ENCODE data around the gene C16orf90.

The C16orf90 gene

GRCh38 chr16:3495176-3495575, at the start of gene C16orf90:
TSS of gene C16orf90 (minus strand) at chr16:3495489. CDS start at chr16:3495421, 68 bp downstream.
- DNase-seq (ENCODE audit: low read depth in 1 of 2, low spot score in 1 of 2): no peak

GRCh38 chr16:3542601-3543373, 47.5 kb upstream of the C16orf90 start:
- no peak for DNase-seq (ENCODE audit: low read depth in 1 of 2, low spot score in 1 of 2)

GRCh38 chr16:3541527-3542155, 46.4 kb upstream of the C16orf90 start:
- no peak for DNase-seq (ENCODE audit: low read depth in 1 of 2, low spot score in 1 of 2)

GRCh38 chr16:3538222-3538621, 42.9 kb upstream of the C16orf90 start:
- DNase-seq (ENCODE audit: low read depth in 1 of 2, low spot score in 1 of 2): no peak

- no peak for DNase-seq (ENCODE audit: low read depth in 1 of 2, low spot score in 1 of 2)
Measured at GRCh38 chr16:3536851-3537250, 41.6 kb upstream of the C16orf90 start.

GRCh38 chr16:3536271-3536731, 41.0 kb upstream of the C16orf90 start:
- no peak for DNase-seq (ENCODE audit: low read depth in 1 of 2, low spot score in 1 of 2)

GRCh38 chr16:3534126-3534525, 38.8 kb upstream of the C16orf90 start:
- DNase-seq (ENCODE audit: low read depth in 1 of 2, low spot score in 1 of 2): no peak

- DNase-seq (ENCODE audit: low read depth in 1 of 2, low spot score in 1 of 2): no peak
Measured at GRCh38 chr16:3532741-3533140, 37.5 kb upstream of the C16orf90 start.

- DNase-seq (ENCODE audit: low read depth in 1 of 2, low spot score in 1 of 2): no peak
Measured at GRCh38 chr16:3530371-3530914, 35.2 kb upstream of the C16orf90 start.

GRCh38 chr16:3529175-3529574, 33.9 kb upstream of the C16orf90 start:
- DNase-seq (ENCODE audit: low read depth in 1 of 2, low spot score in 1 of 2): no peak

- no peak for DNase-seq (ENCODE audit: low read depth in 1 of 2, low spot score in 1 of 2)
Measured at GRCh38 chr16:3528406-3528805, 33.1 kb upstream of the C16orf90 start.

GRCh38 chr16:3527216-3527829, 32.0 kb upstream of the C16orf90 start:
- peak in 1 of 2 donors; percentile 9 for DNase-seq (ENCODE audit: low read depth in 1 of 2, low spot score in 1 of 2)

GRCh38 chr16:3525951-3526350, 30.7 kb upstream of the C16orf90 start:
- DNase-seq (ENCODE audit: low read depth in 1 of 2, low spot score in 1 of 2): no peak

GRCh38 chr16:3523281-3523680, 28.0 kb upstream of the C16orf90 start:
- no peak for DNase-seq (ENCODE audit: low read depth in 1 of 2, low spot score in 1 of 2)

- DNase-seq (ENCODE audit: low read depth in 1 of 2, low spot score in 1 of 2): no peak
Measured at GRCh38 chr16:3520841-3521240, 25.6 kb upstream of the C16orf90 start.

GRCh38 chr16:3520413-3520812, 25.1 kb upstream of the C16orf90 start:
- DNase-seq (ENCODE audit: low read depth in 1 of 2, low spot score in 1 of 2): no peak

- no peak for DNase-seq (ENCODE audit: low read depth in 1 of 2, low spot score in 1 of 2)
Measured at GRCh38 chr16:3519581-3519980, 24.3 kb upstream of the C16orf90 start.

- DNase-seq (ENCODE audit: low read depth in 1 of 2, low spot score in 1 of 2): no peak
Measured at GRCh38 chr16:3518986-3519348, 23.7 kb upstream of the C16orf90 start.

GRCh38 chr16:3518292-3518985, 23.1 kb upstream of the C16orf90 start:
- no peak for DNase-seq (ENCODE audit: low read depth in 1 of 2, low spot score in 1 of 2)

GRCh38 chr16:3515897-3516296, 20.6 kb upstream of the C16orf90 start:
- no peak for DNase-seq (ENCODE audit: low read depth in 1 of 2, low spot score in 1 of 2)

GRCh38 chr16:3514621-3515020, 19.3 kb upstream of the C16orf90 start:
- no peak for DNase-seq (ENCODE audit: low read depth in 1 of 2, low spot score in 1 of 2)

Data from activated CD4-positive, alpha-beta T cell treated with anti-CD3 and anti-CD28 coated beads, Interleukin-2, amount 50 U/mL, for 24 hours (primary cell).